ENCODE measurements around the gene SLC6A6. TPM values are rescaled to one million over a fixed set of nuclear protein-coding genes. Genes with fewer than 3 reads are reported as not detected.

Gene SLC6A6
- total RNA-seq, 2 experiments from 2014 or later: 38.6 to 38.7 TPM

DNA sequence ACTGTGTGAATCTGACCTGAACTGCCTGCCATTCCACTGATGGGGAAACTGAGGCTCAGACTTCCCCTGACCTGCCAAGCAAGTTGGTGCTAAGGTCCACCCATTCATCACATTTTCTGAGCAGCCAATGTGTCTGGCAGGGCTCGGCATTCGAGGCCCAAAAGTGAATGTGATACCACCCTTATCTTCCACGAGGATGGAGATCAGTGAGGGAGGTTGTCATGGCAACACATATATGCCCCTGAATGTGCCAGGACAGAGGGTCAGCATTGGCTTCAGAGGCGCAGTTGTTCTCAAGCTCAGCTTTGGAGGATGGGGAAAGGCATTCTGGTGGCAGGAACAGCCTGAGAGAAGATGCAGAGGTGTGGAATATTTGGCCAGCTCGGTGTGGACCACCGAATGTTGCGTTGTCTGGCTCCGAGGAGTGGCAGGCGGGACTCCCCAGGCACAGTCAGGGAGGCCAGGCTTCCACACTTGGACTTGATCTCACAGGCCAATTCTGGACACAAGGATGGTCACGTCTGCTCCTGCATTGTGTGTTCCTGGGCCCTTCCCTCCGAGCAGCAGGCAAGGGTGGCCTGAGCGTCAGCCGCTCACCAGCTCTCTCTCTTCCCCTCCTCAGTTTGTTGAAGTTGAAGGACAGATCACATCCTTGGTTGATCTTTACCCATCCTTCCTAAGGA lies 74.3 kb downstream of the SLC6A6 start:
- no peaks in the 10 kb centered on the region for H3K4me1 Mint-ChIP-seq
- no peak for DNase-seq
- no peaks in the 10 kb centered on the region for H3K27me3 Mint-ChIP-seq
- H3K36me3 Mint-ChIP-seq: peaks cover 20% of the 10 kb centered on the region
- H3K27ac Mint-ChIP-seq: no peak overlapping the region
- no peaks in the 10 kb centered on the region for H3K9me3 Mint-ChIP-seq
- no peak overlapping the region for H3K4me3 Mint-ChIP-seq

DNA sequence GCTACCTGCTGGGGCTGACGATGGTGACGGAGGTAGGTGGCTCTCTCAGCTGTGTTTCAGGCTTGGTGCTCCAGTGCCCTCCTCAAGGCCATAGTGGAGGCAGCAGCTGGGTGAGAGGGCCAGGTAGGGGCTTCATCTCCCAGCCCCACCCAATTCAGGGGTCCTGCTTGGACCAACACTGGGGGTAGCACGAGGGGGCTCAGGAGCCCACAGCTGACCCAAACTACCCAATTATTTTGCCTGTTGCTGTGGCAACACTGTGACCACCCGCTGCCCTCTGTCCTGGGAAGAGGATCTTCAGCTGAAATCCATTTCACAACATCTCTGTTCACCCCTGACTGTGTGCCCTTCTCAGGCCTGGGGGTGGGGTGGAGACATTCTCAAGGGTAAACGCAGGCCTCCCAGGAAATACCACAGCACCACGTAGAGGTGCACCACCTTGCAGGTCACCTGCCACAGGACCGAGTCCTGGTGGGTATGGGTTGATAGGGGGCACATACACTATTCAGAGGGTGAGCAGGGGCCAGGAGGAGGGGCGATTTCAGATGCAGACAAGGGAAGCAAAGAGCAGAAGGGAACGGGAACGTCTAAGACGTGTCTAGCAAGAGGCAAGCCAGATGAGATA lies 75.0 kb downstream of the SLC6A6 start:
- Mint-ChIP-seq H3K27ac (no peak overlapping the region), H3K4me1 (no peaks in the 10 kb centered on the region), H3K9me3 (no peaks in the 10 kb centered on the region), H3K4me3 (no peak overlapping the region), H3K36me3 (peaks cover 16% of the 10 kb centered on the region), H3K27me3 (no peaks in the 10 kb centered on the region)
- DNase-seq: no peak

DNA sequence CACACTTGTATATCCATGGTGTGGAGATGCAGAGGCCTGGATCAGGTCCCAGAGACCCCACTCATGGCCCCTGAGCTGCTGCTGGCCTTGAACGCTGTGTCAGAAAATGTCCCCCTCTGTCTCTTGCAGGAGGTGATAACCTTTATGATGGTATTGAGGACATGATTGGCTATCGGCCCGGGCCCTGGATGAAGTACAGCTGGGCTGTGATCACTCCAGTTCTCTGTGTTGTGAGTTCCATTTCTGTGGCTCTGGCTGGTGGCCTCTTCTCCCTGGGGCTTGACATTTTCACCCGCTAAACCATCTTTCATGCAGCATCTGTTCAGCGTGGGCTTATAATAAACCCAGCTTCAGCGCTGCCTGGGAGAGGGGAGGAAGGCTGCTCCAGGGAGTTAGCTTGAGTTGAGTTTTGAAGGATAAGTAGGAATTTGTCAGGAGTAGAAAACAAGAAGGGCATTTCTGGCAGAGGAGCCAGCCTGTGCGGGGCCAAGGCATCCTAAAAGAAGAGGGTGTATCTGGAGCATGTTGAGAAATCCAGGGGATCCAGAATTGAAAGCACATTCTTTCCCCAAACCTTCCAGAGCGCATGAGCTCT lies 76.6 kb downstream of the SLC6A6 start:
- DNase-seq: no peak
- no peaks in the 10 kb centered on the region for H3K27me3 Mint-ChIP-seq
- H3K9me3 Mint-ChIP-seq: no peaks in the 10 kb centered on the region
- no peak overlapping the region for H3K4me3 Mint-ChIP-seq
- H3K36me3 Mint-ChIP-seq: peaks cover 13% of the 10 kb centered on the region
- H3K4me1 Mint-ChIP-seq: no peaks in the 10 kb centered on the region
- H3K27ac Mint-ChIP-seq: no peak overlapping the region

DNA sequence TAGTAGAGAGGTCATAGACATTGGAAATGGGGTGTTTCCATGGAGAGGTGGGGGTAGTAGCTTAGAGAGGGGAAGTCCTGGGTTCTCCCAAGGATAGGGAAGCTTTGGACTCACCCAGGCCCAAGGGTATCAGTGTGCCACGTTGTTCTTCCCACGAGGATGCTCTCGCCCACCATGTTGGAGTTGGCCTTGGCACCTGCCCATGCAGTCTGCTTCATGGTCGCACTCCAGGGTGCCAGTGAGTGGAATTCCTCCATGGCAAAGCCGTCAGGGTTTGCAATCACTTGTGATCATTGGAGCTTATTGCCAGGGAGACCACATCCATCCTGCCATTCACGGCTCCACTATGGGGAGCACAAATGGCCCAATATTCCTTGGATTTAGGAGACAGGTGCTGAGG lies 77.2 kb downstream of the SLC6A6 start:
- H3K27me3 Mint-ChIP-seq: no peaks in the 10 kb centered on the region
- no peaks in the 10 kb centered on the region for H3K4me1 Mint-ChIP-seq
- no peak overlapping the region for H3K27ac Mint-ChIP-seq
- no peak for DNase-seq
- peaks cover 13% of the 10 kb centered on the region for H3K36me3 Mint-ChIP-seq
- H3K9me3 Mint-ChIP-seq: no peaks in the 10 kb centered on the region
- H3K4me3 Mint-ChIP-seq: no peak overlapping the region

DNA sequence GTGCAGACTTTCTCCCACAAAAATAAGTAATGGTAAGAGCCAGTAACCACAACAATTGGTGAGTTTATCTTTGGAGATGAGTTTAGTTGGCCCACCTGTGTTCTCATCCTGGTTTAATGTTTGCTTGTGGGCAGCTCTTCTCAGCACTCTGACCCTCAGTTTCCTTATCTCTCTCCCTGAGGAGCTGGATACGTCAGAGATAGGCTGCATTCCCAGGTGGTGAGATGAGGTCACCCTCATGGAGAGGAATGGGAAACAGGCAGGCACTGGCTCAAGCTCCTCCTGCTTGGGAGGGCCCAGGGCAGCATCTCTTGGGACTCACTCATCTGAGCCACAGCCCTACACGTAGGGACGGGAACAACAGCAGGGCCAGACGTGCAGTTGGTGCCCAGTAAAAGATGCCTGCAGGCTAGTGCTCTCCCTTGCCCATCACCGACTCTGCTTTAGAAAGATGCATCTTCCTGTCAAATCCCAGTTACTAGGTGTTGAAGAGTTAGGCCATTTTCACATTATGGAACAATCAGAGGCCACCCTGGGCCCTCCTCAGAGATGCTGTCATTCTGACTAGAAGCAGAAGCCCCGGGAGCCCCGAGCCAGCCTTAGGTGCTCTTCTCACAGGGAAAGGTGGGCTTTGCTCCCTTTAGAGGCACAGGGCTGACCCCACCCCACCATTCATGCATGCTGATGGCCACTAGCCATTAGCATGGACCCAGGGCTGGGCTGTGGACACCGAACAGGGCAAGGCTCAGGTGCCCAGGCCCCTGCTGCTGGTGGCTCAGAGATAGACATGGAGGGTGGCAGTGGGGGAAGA lies 78.0 kb downstream of the SLC6A6 start:
- Mint-ChIP-seq H3K4me3 (no peak overlapping the region), H3K4me1 (no peaks in the 10 kb centered on the region), H3K36me3 (peaks cover 13% of the 10 kb centered on the region), H3K27ac (no peak overlapping the region), H3K9me3 (no peaks in the 10 kb centered on the region), H3K27me3 (no peaks in the 10 kb centered on the region)
- no peak for DNase-seq

DNA sequence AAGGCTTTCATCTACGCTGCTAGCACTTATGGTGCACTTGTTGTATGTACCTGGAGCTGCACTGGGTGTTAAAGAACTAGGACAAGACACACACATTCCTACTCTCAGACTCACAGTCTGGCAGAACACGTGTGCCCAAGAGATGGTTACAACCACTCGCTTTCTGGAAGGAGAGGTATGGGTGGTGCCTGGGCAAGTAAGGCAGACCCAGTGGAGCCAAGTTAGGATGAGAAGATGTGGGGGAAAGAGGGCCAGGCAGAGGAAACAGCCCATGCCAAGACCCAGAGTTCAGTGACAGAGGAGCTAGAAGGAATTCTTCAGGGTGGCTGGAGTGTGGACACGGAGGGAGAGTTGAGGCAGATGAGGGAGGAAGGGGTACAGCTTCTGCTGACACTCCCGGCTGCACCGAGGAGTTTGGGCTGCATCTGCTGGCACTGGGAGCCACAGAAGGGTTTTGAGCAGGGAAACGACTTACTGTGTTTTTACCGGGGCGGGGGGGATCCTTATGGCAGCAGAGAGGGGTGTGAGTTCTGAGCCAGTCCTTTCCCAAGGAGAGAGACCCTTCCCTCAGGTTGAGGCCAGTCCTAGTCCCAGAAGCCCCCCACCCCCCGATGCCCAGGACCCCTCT lies 78.7 kb downstream of the SLC6A6 start:
- peaks cover 13% of the 10 kb centered on the region for H3K36me3 Mint-ChIP-seq
- H3K27me3 Mint-ChIP-seq: no peaks in the 10 kb centered on the region
- H3K27ac Mint-ChIP-seq: no peak overlapping the region

DNA sequence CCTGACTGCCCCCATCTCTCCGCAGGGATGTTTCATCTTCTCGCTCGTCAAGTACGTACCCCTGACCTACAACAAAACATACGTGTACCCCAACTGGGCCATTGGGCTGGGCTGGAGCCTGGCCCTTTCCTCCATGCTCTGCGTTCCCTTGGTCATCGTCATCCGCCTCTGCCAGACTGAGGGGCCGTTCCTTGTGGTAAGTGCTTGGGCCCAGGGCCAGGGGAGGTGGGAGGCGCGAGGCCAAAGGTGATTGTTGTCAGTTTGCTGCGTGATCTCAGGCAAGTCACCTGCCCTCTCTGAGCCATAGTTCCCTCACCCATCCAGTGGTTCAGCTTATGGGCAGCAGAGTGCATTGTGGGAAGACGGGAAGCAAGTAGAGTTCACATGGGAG lies 79.2 kb downstream of the SLC6A6 start:
- H3K4me3 Mint-ChIP-seq: no peak overlapping the region
- H3K27ac Mint-ChIP-seq: no peak overlapping the region
- H3K27me3 Mint-ChIP-seq: no peaks in the 10 kb centered on the region
- H3K4me1 Mint-ChIP-seq: no peaks in the 10 kb centered on the region
- DNase-seq: no peak
- peaks cover 13% of the 10 kb centered on the region for H3K36me3 Mint-ChIP-seq
- H3K9me3 Mint-ChIP-seq: no peaks in the 10 kb centered on the region

More for the DNA sequence above, 78.7 kb downstream of the SLC6A6 start:
- Mint-ChIP-seq H3K4me3 (no peak overlapping the region), H3K4me1 (no peaks in the 10 kb centered on the region), H3K9me3 (no peaks in the 10 kb centered on the region)
- no peak for DNase-seq

DNA sequence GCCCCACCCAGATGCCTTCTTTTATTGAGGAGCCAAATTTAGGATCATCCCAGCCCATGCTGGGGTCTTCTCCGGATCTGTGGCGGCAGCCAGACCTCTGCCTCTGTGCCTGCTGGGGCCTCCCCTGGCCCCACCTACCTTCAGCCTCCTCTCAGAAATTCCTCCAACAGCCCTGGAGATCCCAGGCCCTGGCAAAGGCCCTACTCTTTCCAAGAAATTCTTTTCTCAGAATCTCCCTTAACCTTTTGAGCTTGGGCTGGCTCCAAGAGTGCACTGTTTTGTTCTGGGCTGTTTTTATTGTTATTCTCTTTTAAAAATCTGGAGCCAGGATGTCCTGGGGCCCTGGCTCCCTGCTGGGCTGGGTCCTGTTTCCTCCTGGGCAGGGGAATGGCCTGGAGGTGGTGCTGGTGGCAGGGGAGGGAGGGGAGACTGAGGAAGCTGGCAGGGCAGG lies 79.9 kb downstream of the SLC6A6 start:
- H3K36me3 Mint-ChIP-seq: peaks cover 13% of the 10 kb centered on the region
- H3K9me3 Mint-ChIP-seq: no peaks in the 10 kb centered on the region
- no peak overlapping the region for H3K27ac Mint-ChIP-seq
- no peaks in the 10 kb centered on the region for H3K4me1 Mint-ChIP-seq
- H3K4me3 Mint-ChIP-seq: no peak overlapping the region
- H3K27me3 Mint-ChIP-seq: no peaks in the 10 kb centered on the region
- no peak for DNase-seq

DNA sequence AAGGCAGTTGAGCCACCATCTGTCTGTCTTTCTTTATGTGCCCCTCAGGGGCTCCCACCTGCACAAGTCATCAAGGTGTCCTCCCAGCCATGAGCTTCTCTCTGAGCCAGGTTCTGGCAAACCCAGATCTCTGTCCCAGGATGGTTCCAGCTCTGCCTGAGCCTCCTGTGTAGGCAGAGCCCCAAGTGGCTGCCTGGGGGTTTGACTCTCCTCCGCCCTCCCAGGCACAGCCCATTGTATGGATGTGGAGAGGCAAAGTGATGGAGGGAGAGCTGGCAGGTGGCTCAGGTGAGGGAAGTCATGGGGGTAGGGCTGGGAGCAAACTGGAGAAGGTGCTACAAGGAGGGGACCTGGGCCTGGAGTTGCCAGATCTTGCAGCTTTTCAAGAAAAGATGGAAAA lies 80.9 kb downstream of the SLC6A6 start:
- no peak overlapping the region for H3K27ac Mint-ChIP-seq
- no peaks in the 10 kb centered on the region for H3K27me3 Mint-ChIP-seq
- no peaks in the 10 kb centered on the region for H3K9me3 Mint-ChIP-seq
- DNase-seq: no peak
- H3K4me1 Mint-ChIP-seq: no peaks in the 10 kb centered on the region
- H3K36me3 Mint-ChIP-seq: peaks cover 9% of the 10 kb centered on the region
- no peak overlapping the region for H3K4me3 Mint-ChIP-seq

DNA sequence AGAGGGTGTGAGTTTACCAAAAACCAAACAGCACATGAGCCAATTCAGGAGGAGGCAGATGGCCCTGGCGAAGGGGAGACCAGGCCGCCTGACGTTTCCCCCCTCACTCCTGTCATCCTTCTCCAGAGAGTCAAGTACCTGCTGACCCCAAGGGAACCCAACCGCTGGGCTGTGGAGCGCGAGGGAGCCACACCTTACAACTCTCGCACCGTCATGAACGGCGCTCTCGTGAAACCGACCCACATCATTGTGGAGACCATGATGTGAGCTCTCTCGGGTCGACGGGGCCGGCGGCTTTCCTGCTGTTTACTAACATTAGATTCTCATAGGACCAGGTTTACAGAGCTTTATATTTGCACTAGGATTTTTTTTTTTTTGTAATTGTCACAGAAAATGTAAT lies 82.3 kb downstream of the SLC6A6 start:
- Mint-ChIP-seq H3K9me3 (no peaks in the 10 kb centered on the region), H3K4me3 (no peak overlapping the region), H3K36me3 (peaks cover 8% of the 10 kb centered on the region), H3K4me1 (no peaks in the 10 kb centered on the region), H3K27ac (no peak overlapping the region), H3K27me3 (no peaks in the 10 kb centered on the region)
- no peak for DNase-seq

DNA sequence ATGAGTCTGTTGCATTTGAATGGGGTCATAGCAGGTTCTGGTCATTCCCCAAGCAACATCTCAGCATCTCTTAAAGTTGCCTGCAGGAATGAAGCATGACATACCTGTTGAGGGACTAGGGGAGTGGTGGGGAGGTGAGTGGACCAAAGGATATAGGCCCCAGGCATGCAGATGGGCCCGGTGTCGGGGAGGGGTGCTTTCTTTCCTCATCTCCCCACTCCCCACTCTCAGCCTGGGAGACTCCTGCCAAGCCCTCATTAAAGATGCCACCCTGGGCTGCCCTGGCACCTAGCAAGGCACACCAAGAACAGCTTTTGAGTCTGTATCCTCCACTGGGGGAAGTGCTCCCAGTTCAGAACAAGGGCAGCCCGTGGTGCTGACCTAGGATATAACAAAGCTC lies 83.6 kb downstream of the SLC6A6 start:
- Mint-ChIP-seq H3K9me3 (no peaks in the 10 kb centered on the region), H3K4me1 (no peaks in the 10 kb centered on the region), H3K4me3 (no peak overlapping the region), H3K27ac (no peak overlapping the region), H3K27me3 (no peaks in the 10 kb centered on the region), H3K36me3 (peaks cover 7% of the 10 kb centered on the region)
- DNase-seq: no peak

DNA sequence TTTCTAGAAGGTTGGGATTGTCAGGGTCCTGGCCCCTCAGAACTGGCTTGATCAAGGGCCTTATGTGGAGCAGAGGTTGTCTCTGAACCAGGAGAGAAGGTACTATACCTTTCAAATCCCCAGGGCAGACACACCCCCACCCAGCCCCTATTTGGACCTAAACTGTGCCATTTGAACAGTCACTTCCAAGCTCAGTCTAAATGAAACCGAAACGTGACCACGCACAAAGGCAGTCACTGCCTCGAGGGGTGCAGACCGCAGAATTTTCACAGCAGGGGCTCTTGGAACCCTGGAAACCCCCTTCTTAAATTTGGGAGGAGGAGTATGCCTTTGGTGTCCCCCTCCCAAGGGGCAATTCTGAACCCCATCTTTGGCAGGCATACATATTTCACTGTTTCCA lies 84.1 kb downstream of the SLC6A6 start:
- Mint-ChIP-seq H3K4me3 (no peak overlapping the region), H3K4me1 (no peaks in the 10 kb centered on the region), H3K9me3 (no peaks in the 10 kb centered on the region), H3K36me3 (peaks cover 5% of the 10 kb centered on the region), H3K27me3 (no peaks in the 10 kb centered on the region), H3K27ac (no peak overlapping the region)
- DNase-seq: no peak

DNA sequence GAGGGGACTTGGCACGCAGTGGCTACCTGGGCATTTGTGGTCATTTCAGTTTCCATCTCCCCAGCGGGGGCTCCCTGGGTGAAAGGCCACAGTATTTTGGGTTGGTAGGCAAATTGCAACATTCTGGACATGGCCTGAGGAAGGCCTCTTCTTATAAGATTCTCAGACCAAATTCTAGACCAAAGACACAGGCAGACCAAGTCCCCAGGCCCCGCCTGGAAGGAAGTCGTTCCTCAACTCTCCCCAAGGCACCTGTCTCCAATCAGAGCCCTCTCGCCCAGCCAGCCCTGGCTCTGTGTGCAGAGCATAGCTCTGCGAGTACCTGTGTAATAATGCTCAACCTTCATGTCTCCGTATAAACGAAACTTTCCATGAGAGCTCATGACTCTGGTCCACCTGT lies 84.7 kb downstream of the SLC6A6 start:
- Mint-ChIP-seq H3K36me3 (peaks cover 2% of the 10 kb centered on the region), H3K27ac (peak overlapping the region; percentile 6), H3K27me3 (no peaks in the 10 kb centered on the region), H3K4me3 (no peak overlapping the region), H3K4me1 (no peaks in the 10 kb centered on the region), H3K9me3 (no peaks in the 10 kb centered on the region)
- no peak for DNase-seq

DNA sequence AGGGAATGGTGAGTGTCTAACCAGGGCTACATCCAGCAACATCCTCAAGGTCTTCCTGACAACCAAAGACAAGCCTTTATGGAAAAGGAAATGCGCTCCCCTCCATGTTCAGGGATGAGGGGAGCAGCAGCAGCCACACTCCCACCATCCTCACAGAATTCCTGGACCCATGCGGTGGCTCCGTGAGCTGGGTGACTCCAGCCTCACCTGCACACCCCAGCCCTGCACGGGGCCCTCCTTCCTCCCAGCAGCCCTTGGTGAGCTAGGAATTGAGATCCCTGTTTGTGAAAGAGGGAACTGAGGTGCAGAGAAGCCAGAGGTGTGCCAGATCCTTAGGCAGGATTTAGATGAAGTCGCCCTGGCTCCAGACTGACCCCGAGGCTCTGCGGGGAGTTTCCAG lies 85.4 kb downstream of the SLC6A6 start:
- Mint-ChIP-seq H3K4me1 (no peaks in the 10 kb centered on the region), H3K27ac (no peak overlapping the region), H3K4me3 (no peak overlapping the region), H3K9me3 (no peaks in the 10 kb centered on the region), H3K36me3 (peaks cover 2% of the 10 kb centered on the region), H3K27me3 (no peaks in the 10 kb centered on the region)
- DNase-seq: no peak
